GM19240 (cell line): Measurements from ENCODE around the gene NAA80.
A peak's percentile ranks its signal among the peaks of the same experiment; 100 is the strongest.
"Not testable (repeated sequence)": the region's sequence is repeated elsewhere in the genome, so short reads cannot be mapped to it uniquely, and the experiment has no call there.

ENCODE experiments used
- DNase-seq: peaks from one replicate; pipeline ENCODE4 v3.0.0; 2011; ENCODE audit warnings: low spot score; ENCODE audit not compliant: insufficient read length

Gene NAA80

GRCh38 chr3:50292159-50293078 is 6.8 kb downstream of the NAA80 start, which contains the start of gene IFRD2:
TSS of gene IFRD2 (minus strand) at chr3:50292429. CDS start at chr3:50292274, 155 bp downstream.
- DNase-seq, result peak; percentile 92

GRCh38 chr3:50290161-50290641 is 9.0 kb downstream of the NAA80 start:
- no peak for DNase-seq

- DNase-seq, result no peak
Observed at GRCh38 chr3:50289130-50289529, 10.1 kb downstream of the NAA80 start.

GRCh38 chr3:50288387-50289007 is 10.7 kb downstream of the NAA80 start:
- no peak for DNase-seq

- no peak for DNase-seq
Observed at GRCh38 chr3:50287262-50287661, 11.9 kb downstream of the NAA80 start.

- DNase-seq, result no peak
Observed at GRCh38 chr3:50286322-50287227, 12.6 kb downstream of the NAA80 start.

GRCh38 chr3:50284121-50284520 is 15.1 kb downstream of the NAA80 start:
- not testable (repeated sequence) for DNase-seq

GRCh38 chr3:50279255-50280016 is 19.8 kb downstream of the NAA80 start:
- no peak for DNase-seq

GRCh38 chr3:50278880-50279224 is 20.4 kb downstream of the NAA80 start, which contains the start of gene LSMEM2:
TSS of gene LSMEM2 (plus strand) at chr3:50279087. CDS start at chr3:50279114, 27 bp downstream.
- no peak for DNase-seq

- DNase-seq, result no peak
Observed at GRCh38 chr3:50278123-50278879, 20.9 kb downstream of the NAA80 start.

- no peak for DNase-seq
Observed at GRCh38 chr3:50276762-50277101, 22.5 kb downstream of the NAA80 start.

- DNase-seq, result no peak
Observed at GRCh38 chr3:50275996-50276761, 23.0 kb downstream of the NAA80 start.

GRCh38 chr3:50275141-50275995 is 23.8 kb downstream of the NAA80 start:
- no peak for DNase-seq

GRCh38 chr3:50274371-50275104 is 24.7 kb downstream of the NAA80 start:
- DNase-seq, result peak; percentile 61

- DNase-seq, result no peak
Observed at GRCh38 chr3:50273689-50274065, 25.5 kb downstream of the NAA80 start.

- DNase-seq, result peak; percentile 100
Observed at GRCh38 chr3:50272911-50273688, 26.1 kb downstream of the NAA80 start.

GRCh38 chr3:50272538-50272910 is 26.7 kb downstream of the NAA80 start:
- not testable (repeated sequence) for DNase-seq
